H9 (cell line): ENCODE measurements around the gene MYH15. TPM values are rescaled to one million over a fixed set of nuclear protein-coding genes. Genes with fewer than 3 reads are reported as not detected.

Experiments used
- DNase-seq: peaks from one replicate; pipeline ENCODE4 v3.0.0-alpha.2; 2017
- H2AFZ ChIP-seq: one replicate; pipeline ENCODE4 v1.6.1; 2013; ENCODE audit warnings: mild to moderate bottlenecking, low read length, control low read depth, moderate library complexity
- H2AK5ac ChIP-seq: 2 replicates; pipeline ENCODE4 v1.6.1; 2013; ENCODE audit warnings: low read length, control low read depth, mixed read lengths; ENCODE audit not compliant: insufficient read length
- H2BK120ac ChIP-seq: one replicate; pipeline ENCODE4 v1.6.1; 2013; ENCODE audit warnings: low read depth, mild to moderate bottlenecking, low read length, control low read depth, inconsistent platforms; ENCODE audit not compliant: poor library complexity, severe bottlenecking
- H2BK12ac ChIP-seq: 2 replicates; pipeline ENCODE4 v1.6.1; 2013; ENCODE audit warnings: low read length, control low read depth, mixed read lengths, low read depth; ENCODE audit not compliant: insufficient read length
- H2BK15ac ChIP-seq: 2 replicates; pipeline ENCODE4 v1.6.1; 2013; ENCODE audit warnings: low read depth, low read length, control low read depth
- H2BK20ac ChIP-seq: one replicate; pipeline ENCODE4 v1.6.1; 2013; ENCODE audit warnings: low read depth, mild to moderate bottlenecking, low read length, control low read depth, inconsistent platforms; ENCODE audit not compliant: poor library complexity, severe bottlenecking
- H2BK5ac ChIP-seq: 2 replicates; pipeline ENCODE4 v1.6.1; 2013; ENCODE audit warnings: low read length, control low read depth, mixed read lengths; ENCODE audit not compliant: insufficient read length
- H3K14ac ChIP-seq: 2 replicates; pipeline ENCODE4 v1.6.1; 2013; ENCODE audit warnings: low read length, control low read depth; ENCODE audit not compliant: insufficient read depth
- H3K18ac ChIP-seq: 2 replicates; pipeline ENCODE4 v1.6.1; 2013; ENCODE audit warnings: low read depth, mild to moderate bottlenecking, mixed read lengths, low read length, control low read depth; ENCODE audit not compliant: insufficient read length
- H3K23ac ChIP-seq: 2 replicates; pipeline ENCODE4 v1.6.1; 2013; ENCODE audit warnings: low read length, control low read depth, mixed read lengths, low read depth; ENCODE audit not compliant: insufficient read length
- H3K23me2 ChIP-seq: 2 replicates; pipeline ENCODE4 v1.6.1; 2013; ENCODE audit warnings: low read depth, mild to moderate bottlenecking, mixed read lengths, low read length, control low read depth; ENCODE audit not compliant: insufficient read length, poor library complexity, severe bottlenecking
- H3K27ac ChIP-seq: 2 replicates; pipeline ENCODE4 v1.5.1; 2013; ENCODE audit warnings: low read length, control low read depth, mixed read lengths, low read depth; ENCODE audit not compliant: insufficient read length
- H3K27me3 ChIP-seq: 2 replicates; pipeline ENCODE4 v1.6.1; 2013; ENCODE audit warnings: low read length, control low read depth, inconsistent platforms; ENCODE audit not compliant: insufficient read depth
- H3K4ac ChIP-seq: 2 replicates; pipeline ENCODE4 v1.6.1; 2013; ENCODE audit warnings: low read depth, mild to moderate bottlenecking, control low read depth, inconsistent platforms, low read length, moderate library complexity
- H3K4me1 ChIP-seq: 2 replicates; pipeline ENCODE4 v1.6.1; 2013; ENCODE audit warnings: low read length, control low read depth, inconsistent platforms; ENCODE audit not compliant: insufficient read depth
- H3K4me2 ChIP-seq: 2 replicates; pipeline ENCODE4 v1.6.1; 2013; ENCODE audit warnings: low read length, control low read depth, mixed read lengths; ENCODE audit not compliant: insufficient read length, insufficient read depth
- H3K56ac ChIP-seq: 2 replicates; pipeline ENCODE4 v1.6.1; 2013; ENCODE audit warnings: low read depth, mild to moderate bottlenecking, mixed read lengths, low read length, control low read depth; ENCODE audit not compliant: insufficient read length
- H3K79me1 ChIP-seq: 2 replicates; pipeline ENCODE4 v1.6.1; 2013; ENCODE audit warnings: low read depth, mild to moderate bottlenecking, moderate library complexity, low read length, control low read depth, inconsistent platforms; ENCODE audit not compliant: insufficient read depth, poor library complexity, severe bottlenecking
- H3K79me2 ChIP-seq: 2 replicates; pipeline ENCODE4 v1.6.1; 2013; ENCODE audit warnings: low read length, control low read depth, inconsistent platforms; ENCODE audit not compliant: insufficient read depth
- H3K9ac ChIP-seq: 2 replicates; pipeline ENCODE4 v1.6.1; 2013; ENCODE audit warnings: low read length, control low read depth, mixed read lengths; ENCODE audit not compliant: insufficient read length; ENCODE audit errors: extremely low read depth
- H3K9me3 ChIP-seq: one replicate; pipeline ENCODE4 v1.6.1; 2013; ENCODE audit warnings: low read depth, low read length, inconsistent platforms; ENCODE audit not compliant: control insufficient read depth
- H3T11ph ChIP-seq: one replicate; pipeline ENCODE4 v1.6.1; 2013; ENCODE audit warnings: mild to moderate bottlenecking, low read length, control low read depth, inconsistent platforms
- H4K20me1 ChIP-seq: one replicate; pipeline ENCODE4 v1.6.1; 2013; ENCODE audit not compliant: control insufficient read depth, insufficient read length, insufficient read depth
- H4K5ac ChIP-seq: 2 replicates; pipeline ENCODE4 v1.6.1; 2013; ENCODE audit warnings: low read depth, mild to moderate bottlenecking, mixed read lengths, low read length, control low read depth; ENCODE audit not compliant: insufficient read length
- H4K8ac ChIP-seq: replicated peaks from 2 replicates; pipeline ENCODE4 v1.6.1; 2013; ENCODE audit warnings: low read length, control low read depth, mixed read lengths, low read depth; ENCODE audit not compliant: insufficient read length
- H4K91ac ChIP-seq: 2 replicates; pipeline ENCODE4 v1.6.1; 2013; ENCODE audit warnings: low read depth, mild to moderate bottlenecking, moderate library complexity, mixed read lengths, low read length, control low read depth; ENCODE audit not compliant: insufficient read length
- H3K27ac Mint-ChIP-seq, 3 experiments: 2 replicates in 2 of 3; 3 replicates in 1 of 3; pipeline ENCODE4 v1.8.0; 2020 to 2021; ENCODE audit warnings: mixed read lengths in 3 of 3, mild to moderate bottlenecking in 1 of 3, moderate library complexity in 1 of 3
- H3K27me3 Mint-ChIP-seq: 2 replicates; pipeline ENCODE4 v1.8.0; 2021; ENCODE audit warnings: low read depth, mild to moderate bottlenecking, moderate library complexity, mixed read lengths
- H3K36me3 Mint-ChIP-seq, 3 experiments: 2 replicates in 2 of 3; 3 replicates in 1 of 3; pipeline ENCODE4 v1.8.0; 2020 to 2021; ENCODE audit warnings: low read depth in 3 of 3, mixed read lengths in 3 of 3; ENCODE audit not compliant: insufficient read depth in 1 of 3
- H3K4me1 Mint-ChIP-seq, 2 experiments: 2 replicates each; pipeline ENCODE4 v1.8.0; 2020; ENCODE audit warnings: mixed read lengths in 2 of 2
- H3K4me3 Mint-ChIP-seq, 2 experiments: 2 replicates in 1 of 2; 3 replicates in 1 of 2; pipeline ENCODE4 v1.8.0; 2020 to 2021; ENCODE audit warnings: mild to moderate bottlenecking in 2 of 2, mixed read lengths in 2 of 2, moderate library complexity in 1 of 2
- H3K9me3 Mint-ChIP-seq, 2 experiments: 2 replicates in 1 of 2; 3 replicates in 1 of 2; pipeline ENCODE4 v1.8.0; 2020; ENCODE audit warnings: mild to moderate bottlenecking in 2 of 2, mixed read lengths in 2 of 2, moderate library complexity in 1 of 2
- CTCF ChIP-seq: fragments of 200-600 bp; sonication (generic); conservative IDR thresholded peaks from 3 replicates; pipeline ENCODE4 v1.8.0; 2021; ENCODE audit warnings: antibody characterized with exemption, mild to moderate bottlenecking
- WGBS: extraction: QIAGEN DNeasy Blood & Tissue Kit; methylation state at CpG from one replicate; pipeline ENCODE4 v1.1.7; 2013; ENCODE audit warnings: missing lambda C conversion rate, low lambda C conversion rate, mixed read lengths; ENCODE audit not compliant: insufficient read length; ENCODE audit errors: extremely low coverage; 5-methylcytosine and 5-hydroxymethylcytosine counted together
- total RNA-seq: library from RNA; stranded (reverse); gene quantifications from 2 replicates; pipeline ENCODE4 v1.2.1, GENCODE V29; 2021

The MYH15 gene
- total RNA-seq, 1 experiment from 2014 or later: 0.13 TPM

DNA sequence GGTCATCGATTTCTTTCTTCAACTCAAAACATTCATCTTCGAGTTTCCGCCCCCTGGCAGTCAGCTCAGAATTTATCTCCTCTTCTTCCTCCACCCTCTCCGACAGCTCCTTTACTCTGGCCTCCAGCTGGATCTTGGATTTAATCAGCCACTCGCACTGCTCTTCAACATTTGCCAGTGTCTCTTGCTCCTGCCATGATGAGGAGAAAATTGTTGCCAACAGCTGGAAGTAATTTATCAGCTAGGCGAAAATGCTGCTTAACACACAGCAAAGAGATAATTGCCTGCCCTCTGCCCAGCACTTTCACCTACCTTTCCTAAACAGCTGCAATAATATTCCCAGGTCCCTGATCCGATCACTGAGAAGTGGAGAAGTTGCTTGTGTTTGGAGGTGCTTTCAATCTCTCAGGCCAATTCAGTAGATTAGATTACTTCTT lies 69.3 kb downstream of the MYH15 start:
- no peak overlapping the region for H2BK12ac ChIP-seq
- no peak overlapping the region for H2BK5ac ChIP-seq
- peak overlapping the region in 1 of 3 experiments; percentile 11; a peak in 2 of 7 replicates for H3K27ac Mint-ChIP-seq
- H2AFZ ChIP-seq: no peak overlapping the region
- H3K27me3 ChIP-seq: no peaks in the 10 kb centered on the region
- no peaks in the 10 kb centered on the region for H3K79me1 ChIP-seq
- no peak overlapping the region for H3K9ac ChIP-seq
- peaks cover 2% of the 10 kb centered on the region for H3K9me3 ChIP-seq
- H4K20me1 ChIP-seq: no peaks in the 10 kb centered on the region
- H3K4ac ChIP-seq: no peak overlapping the region
- H3K27me3 Mint-ChIP-seq: no peaks in the 10 kb centered on the region
- H3K79me2 ChIP-seq: no peaks in the 10 kb centered on the region
- H3K4me1 Mint-ChIP-seq: peaks cover 13 to 17% of the 10 kb centered on the region in 2 experiments
- H3K56ac ChIP-seq: no peak overlapping the region
- no peak overlapping the region for H3K27ac ChIP-seq
- H3K4me2 ChIP-seq: no peak overlapping the region
- no peak overlapping the region for H3K18ac ChIP-seq
- DNase-seq: no peak
- H2AK5ac ChIP-seq: no peak overlapping the region
- no peak overlapping the region for H3K23ac ChIP-seq
- H4K5ac ChIP-seq: no peak overlapping the region
- H3K4me3 Mint-ChIP-seq: no peak overlapping the region
- no peak overlapping the region for H2BK20ac ChIP-seq
- H3K23me2 ChIP-seq: no peaks in the 10 kb centered on the region
- peaks cover 0 to 4% (median 1%) of the 10 kb centered on the region in 3 experiments; a peak in 2 of 7 replicates for H3K36me3 Mint-ChIP-seq
- H3T11ph ChIP-seq: no peak overlapping the region
- no peak overlapping the region for H3K14ac ChIP-seq
- 0 out of 2 replicates have a peak, but pooled peaks cover 2% of the 10 kb centered on the region for H3K4me1 ChIP-seq
- peaks cover 4 to 5% of the 10 kb centered on the region in 2 experiments; a peak in 3 of 5 replicates for H3K9me3 Mint-ChIP-seq
- H4K8ac ChIP-seq: no peak overlapping the region
- no peak overlapping the region for H4K91ac ChIP-seq
- H2BK15ac ChIP-seq: no peak overlapping the region
- WGBS: no CpG with 5 or more reads among the region's 7 CpGs
- H2BK120ac ChIP-seq: no peak overlapping the region
- no peak for TF ChIP-seq CTCF
